ENCODE measurements around the gene CEP131.

GRCh38 chr17:81256616-81257015 lies 33.9 kb upstream of the CEP131 start:
- no peak for TF ChIP-seq CTCF (IDR thresholded peaks at IDR 0.05; ENCODE audit: insufficient read depth, low read length)
- TF ChIP-seq POLR2AphosphoS5 (IDR thresholded peaks at IDR 0.05; ENCODE audit: low read depth): no peak
- no peak for TF ChIP-seq SPI1 (IDR thresholded peaks at IDR 0.05; ENCODE audit: borderline replicate concordance, low read depth)
- TF ChIP-seq REST (IDR thresholded peaks at IDR 0.05; ENCODE audit: insufficient replicate concordance, low read depth): no peak

All from HL-60 (cell line).